Keratinocyte (primary cell): ENCODE results near the gene MAP1LC3B. TPM values are rescaled to one million over a fixed set of nuclear protein-coding genes. Genes with fewer than 3 reads are reported as not detected.

Experiments used
- DNase-seq: peaks from one replicate; pipeline ENCODE4 v3.0.0-alpha.2; 2011; ENCODE audit warnings: low read depth, missing footprints, low spot score
- FAIRE-seq: peaks from 2 replicates; lab custom pipeline; 2011; peaks lifted over from hg19 to GRCh38; lab: Jason Lieb, UNC
- H2AFZ ChIP-seq: 2 replicates; pipeline ENCODE4 v1.6.0; 2012; ENCODE audit warnings: low read length, control low read depth, inconsistent platforms; ENCODE audit not compliant: control insufficient read depth
- H3K27ac ChIP-seq: 2 replicates; pipeline ENCODE4 v1.5.1; 2011; ENCODE audit warnings: low read length; ENCODE audit not compliant: control insufficient read depth, insufficient read depth
- H3K27me3 ChIP-seq: 3 replicates; pipeline ENCODE4 v1.6.0; 2011; ENCODE audit warnings: low read length; ENCODE audit not compliant: control insufficient read depth, insufficient read depth; ENCODE audit errors: extremely low read depth
- H3K36me3 ChIP-seq, 2 experiments: 2 replicates in 1 of 2; 3 replicates in 1 of 2; pipeline ENCODE4 v1.5.1; 2011; ENCODE audit warnings: low read length in 2 of 2, mild to moderate bottlenecking in 1 of 2; ENCODE audit not compliant: control insufficient read depth in 2 of 2, insufficient read depth in 2 of 2; ENCODE audit errors: extremely low read depth in 1 of 2
- H3K4me1 ChIP-seq: 3 replicates; pipeline ENCODE4 v1.5.1; 2011; ENCODE audit warnings: low read length; ENCODE audit not compliant: control insufficient read depth, insufficient read depth; ENCODE audit errors: extremely low read depth
- H3K4me2 ChIP-seq: 3 replicates; pipeline ENCODE4 v1.6.0; 2011; ENCODE audit warnings: low read depth, low read length; ENCODE audit not compliant: control insufficient read depth, insufficient read depth; ENCODE audit errors: extremely low read depth
- H3K4me3 ChIP-seq, 3 experiments: fragments of 200-600 bp in 1 of 3; sonication (generic) in 1 of 3; 2 replicates in 2 of 3; 3 replicates in 1 of 3; pipeline ENCODE4 v1.5.1; 2011 to 2016; ENCODE audit warnings: low read length in 3 of 3, mild to moderate bottlenecking in 3 of 3, control low read depth in 2 of 3, inconsistent platforms in 1 of 3, low read depth in 1 of 3, mixed read lengths in 1 of 3, mixed run types in 1 of 3, moderate library complexity in 1 of 3; ENCODE audit not compliant: control insufficient read depth in 2 of 3, insufficient read depth in 2 of 3; ENCODE audit errors: extremely low read depth in 1 of 3
- H3K79me2 ChIP-seq: 2 replicates; pipeline ENCODE4 v1.6.0; 2012; ENCODE audit warnings: low read length; ENCODE audit not compliant: control insufficient read depth, insufficient read depth
- H3K9ac ChIP-seq: 3 replicates; pipeline ENCODE4 v1.6.0; 2011; ENCODE audit warnings: low read length; ENCODE audit not compliant: control insufficient read depth, insufficient read depth; ENCODE audit errors: extremely low read depth
- H3K9me1 ChIP-seq: 3 replicates; pipeline ENCODE4 v1.6.0; 2011; ENCODE audit warnings: low read length; ENCODE audit not compliant: control insufficient read depth, insufficient read depth; ENCODE audit errors: extremely low read depth
- H3K9me3 ChIP-seq: 2 replicates; pipeline ENCODE4 v1.5.1; 2012; ENCODE audit warnings: low read depth, low read length; ENCODE audit not compliant: control insufficient read depth
- H4K20me1 ChIP-seq: 3 replicates; pipeline ENCODE4 v1.6.0; 2011; ENCODE audit warnings: low read length; ENCODE audit not compliant: control insufficient read depth, insufficient read depth; ENCODE audit errors: extremely low read depth
- EZH2 ChIP-seq: IDR thresholded peaks from one replicate; pipeline ENCODE4 v1.6.1; 2012; ENCODE audit warnings: inconsistent platforms, mild to moderate bottlenecking, low read length, moderate library complexity
- dilution Hi-C: fragments of 300-500 bp; cut with MboI; formaldehyde crosslinking; loops from one replicate; pipeline ENCODE4 v1.7.0; 2020; ENCODE audit warnings: low sequenced_read_pairs; ENCODE audit not compliant: extremely low pct_ligation_motif_present
- polyA plus RNA-seq, 5 experiments: library from polyadenylated mRNA; depleted of rRNA in 3 of 5; stranded (reverse) in 3 of 5; stranded (forward) in 1 of 5; unstranded in 1 of 5; fragments of >200 nt; gene quantifications; 1 replicate in 1 of 5; 2 replicates in 3 of 5; 3 replicates in 1 of 5; pipeline versions ENCODE4 v1.2.1 to v1.2.3, GENCODE V29; 2011 to 2012; ENCODE audit warnings: missing spikeins in 2 of 5, low read depth in 1 of 5, low replicate concordance in 1 of 5
- TF ChIP-seq, protein P1 (sequence below), 3 experiments: IDR thresholded peaks in 1 of 3; conservative IDR thresholded peaks in 1 of 3; optimal IDR thresholded peaks in 1 of 3; 2 replicates in 2 of 3; 3 replicates in 1 of 3; pipeline versions ENCODE3 to v1.5.1; 2011; ENCODE audit warnings: low read length in 3 of 3, mild to moderate bottlenecking in 3 of 3, moderate library complexity in 2 of 3, control low read depth in 1 of 3, inconsistent platforms in 1 of 3; ENCODE audit not compliant: insufficient read depth in 2 of 3; ENCODE audit errors: extremely low read depth in 1 of 3

The MAP1LC3B gene
- polyA plus RNA-seq, 1 donor (not counting 4 experiments of a cell fraction or from before 2014, with no cell fraction given), result 50.3 TPM

DNA sequence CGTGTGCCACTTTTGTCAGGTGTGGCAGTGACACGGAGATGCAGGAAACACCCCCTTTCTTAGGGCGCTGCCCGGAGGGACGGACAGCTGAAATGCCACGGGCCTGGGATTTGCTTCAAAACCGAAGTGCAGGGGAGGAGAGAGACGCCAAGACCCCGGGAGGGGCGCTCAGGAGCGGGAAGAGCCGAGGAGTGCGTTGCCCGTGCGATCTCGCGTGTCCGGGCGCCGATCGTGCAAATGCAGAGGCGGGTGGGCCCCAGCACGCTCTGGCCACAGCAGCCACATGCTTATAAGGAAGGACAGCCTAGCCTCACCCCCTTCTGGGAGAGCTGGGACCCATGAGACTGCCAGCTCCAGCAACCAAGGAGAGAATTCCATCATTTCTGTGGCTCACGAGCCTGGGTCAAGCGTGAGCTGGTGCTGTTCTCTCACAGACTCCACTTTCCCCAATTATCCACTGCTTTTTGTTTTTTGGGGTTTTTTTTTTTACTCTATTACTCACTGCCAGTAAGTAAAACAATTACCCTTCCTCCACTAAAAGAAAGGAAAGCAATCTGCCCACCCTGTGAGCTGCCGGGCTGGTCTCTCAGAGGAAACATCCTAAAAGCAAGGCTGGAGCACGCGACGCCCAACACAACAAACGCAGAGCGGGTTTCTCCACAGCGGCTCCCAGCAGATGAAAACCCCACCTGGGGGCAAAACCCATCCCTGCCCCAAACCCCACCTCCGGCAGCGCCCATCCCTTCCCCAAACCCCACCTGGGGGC lies 47.8 kb upstream of the MAP1LC3B start:
- Histone ChIP-seq H3K9me1 (no peaks in the 10 kb centered on the region), H3K36me3 (peaks cover 11 to 19% of the 10 kb centered on the region in 2 experiments), H3K79me2 (peaks cover 13% of the 10 kb centered on the region), H3K9ac (no peak overlapping the region), H3K4me3 (no peak overlapping the region), H2AFZ (no peak overlapping the region), H3K27me3 (no peaks in the 10 kb centered on the region), H3K4me1 (peaks cover 5% of the 10 kb centered on the region), H4K20me1 (no peaks in the 10 kb centered on the region), H3K9me3 (no peaks in the 10 kb centered on the region), H3K4me2 (no peak overlapping the region), H3K27ac (no peak overlapping the region)
- TF ChIP-seq, protein P1, sequence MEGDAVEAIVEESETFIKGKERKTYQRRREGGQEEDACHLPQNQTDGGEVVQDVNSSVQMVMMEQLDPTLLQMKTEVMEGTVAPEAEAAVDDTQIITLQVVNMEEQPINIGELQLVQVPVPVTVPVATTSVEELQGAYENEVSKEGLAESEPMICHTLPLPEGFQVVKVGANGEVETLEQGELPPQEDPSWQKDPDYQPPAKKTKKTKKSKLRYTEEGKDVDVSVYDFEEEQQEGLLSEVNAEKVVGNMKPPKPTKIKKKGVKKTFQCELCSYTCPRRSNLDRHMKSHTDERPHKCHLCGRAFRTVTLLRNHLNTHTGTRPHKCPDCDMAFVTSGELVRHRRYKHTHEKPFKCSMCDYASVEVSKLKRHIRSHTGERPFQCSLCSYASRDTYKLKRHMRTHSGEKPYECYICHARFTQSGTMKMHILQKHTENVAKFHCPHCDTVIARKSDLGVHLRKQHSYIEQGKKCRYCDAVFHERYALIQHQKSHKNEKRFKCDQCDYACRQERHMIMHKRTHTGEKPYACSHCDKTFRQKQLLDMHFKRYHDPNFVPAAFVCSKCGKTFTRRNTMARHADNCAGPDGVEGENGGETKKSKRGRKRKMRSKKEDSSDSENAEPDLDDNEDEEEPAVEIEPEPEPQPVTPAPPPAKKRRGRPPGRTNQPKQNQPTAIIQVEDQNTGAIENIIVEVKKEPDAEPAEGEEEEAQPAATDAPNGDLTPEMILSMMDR (optimal IDR thresholded peaks at IDR 0.05 in 1 of 3, IDR thresholded peaks at IDR 0.05 in 1 of 3, conservative IDR thresholded peaks at IDR 0.05 in 1 of 3; ENCODE audit: extremely low read depth in 1 of 3, insufficient read depth in 2 of 3, low read length in 3 of 3), result no peak
- TF ChIP-seq EZH2, result no peak
- dilution Hi-C loops, result no loop called here
- FAIRE-seq, result no peak
- no peak for DNase-seq

DNA sequence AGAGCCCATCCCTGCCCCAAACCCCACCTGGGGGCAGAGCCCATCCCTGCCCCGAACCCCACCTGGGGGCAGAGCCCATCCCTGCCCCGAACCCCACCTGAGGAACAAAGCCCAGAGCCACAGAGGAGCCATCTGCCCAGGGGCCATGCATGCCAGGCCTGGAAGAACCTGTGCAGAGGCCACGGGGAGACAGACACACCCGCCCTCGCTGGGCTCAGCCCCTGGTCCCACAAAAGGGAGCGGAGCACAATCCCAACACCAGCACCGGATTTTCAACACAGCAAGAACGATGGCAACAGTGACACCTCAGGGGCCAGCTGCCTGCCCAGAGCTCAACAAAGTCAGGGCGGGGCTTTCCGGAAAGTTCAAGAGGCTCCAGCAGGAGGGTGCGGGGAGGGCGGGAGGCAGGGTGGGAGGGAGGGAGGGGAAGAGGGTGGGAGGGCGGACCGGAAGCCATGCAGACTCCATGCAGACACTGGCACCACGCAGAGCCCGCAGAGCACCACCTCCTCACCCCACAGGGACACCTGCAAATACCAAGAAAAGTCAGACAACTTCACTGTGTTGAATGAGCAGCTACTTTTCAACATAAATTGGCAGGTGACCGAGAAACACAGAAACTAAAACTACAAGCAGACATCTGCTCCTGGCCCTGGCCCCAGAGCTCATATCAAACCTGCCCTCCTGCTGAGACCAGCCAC lies 47.1 kb upstream of the MAP1LC3B start:
- no peaks in the 10 kb centered on the region for H4K20me1 ChIP-seq
- H3K4me2 ChIP-seq, result no peak overlapping the region
- TF ChIP-seq, protein P1 (optimal IDR thresholded peaks at IDR 0.05 in 1 of 3, IDR thresholded peaks at IDR 0.05 in 1 of 3, conservative IDR thresholded peaks at IDR 0.05 in 1 of 3; ENCODE audit: extremely low read depth in 1 of 3, insufficient read depth in 2 of 3, low read length in 3 of 3), result no peak
- TF ChIP-seq EZH2, result no peak
- H3K9ac ChIP-seq, result no peak overlapping the region
- H3K79me2 ChIP-seq, result peaks cover 16% of the 10 kb centered on the region
- H2AFZ ChIP-seq, result no peak overlapping the region
- H3K27me3 ChIP-seq, result no peaks in the 10 kb centered on the region
- H3K4me3 ChIP-seq, result no peak overlapping the region
- H3K9me3 ChIP-seq, result no peaks in the 10 kb centered on the region
- no peaks in the 10 kb centered on the region for H3K9me1 ChIP-seq
- no peak overlapping the region for H3K27ac ChIP-seq
- H3K4me1 ChIP-seq, result peaks cover 5% of the 10 kb centered on the region
- H3K36me3 ChIP-seq, result peaks cover 11 to 19% of the 10 kb centered on the region in 2 experiments
- dilution Hi-C loops, result no loop called here
- FAIRE-seq, result no peak
- no peak for DNase-seq
